Sigmoid colon (tissue), 4 donors: ENCODE measurements around the gene SDCBP2.

ENCODE experiments used
- POLR2AphosphoS5 ChIP-seq, 4 donors: sonication (generic); formaldehyde crosslinking; IDR thresholded peaks; one replicate each; pipeline ENCODE4 v1.6.1; 2017; ENCODE audit warnings: antibody characterized with exemption in 4 of 4
- TF ChIP-seq, protein P1 (sequence below), 4 experiments: fragments of 450-650 bp in 3 of 4; fragments of 200-600 bp in 1 of 4; IDR thresholded peaks; one replicate each; pipeline ENCODE4 v1.5.1; 2016 to 2019; ENCODE audit warnings: antibody characterized with exemption in 4 of 4, mild to moderate bottlenecking in 3 of 4, moderate library complexity in 2 of 4

DNA sequence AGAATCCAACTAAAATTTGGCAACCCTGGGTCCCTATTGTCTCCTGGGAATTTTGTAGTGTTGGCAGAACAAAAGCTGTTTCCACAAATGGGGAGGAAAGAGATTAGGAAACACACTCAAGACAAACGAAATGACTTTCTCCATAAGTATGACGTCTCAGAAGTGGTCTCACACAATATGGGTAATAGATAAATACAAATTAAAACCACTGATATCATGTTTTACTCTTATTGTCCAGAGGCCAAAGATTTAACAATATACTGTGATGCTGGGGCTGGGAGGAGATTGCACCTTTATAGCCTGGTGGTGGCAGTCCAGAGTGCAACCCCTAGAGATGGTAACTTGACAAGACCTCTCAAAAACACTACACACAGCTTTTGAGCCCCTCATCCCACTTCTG is 45.3 kb upstream of the SDCBP2 start:
- TF ChIP-seq, protein P1, sequence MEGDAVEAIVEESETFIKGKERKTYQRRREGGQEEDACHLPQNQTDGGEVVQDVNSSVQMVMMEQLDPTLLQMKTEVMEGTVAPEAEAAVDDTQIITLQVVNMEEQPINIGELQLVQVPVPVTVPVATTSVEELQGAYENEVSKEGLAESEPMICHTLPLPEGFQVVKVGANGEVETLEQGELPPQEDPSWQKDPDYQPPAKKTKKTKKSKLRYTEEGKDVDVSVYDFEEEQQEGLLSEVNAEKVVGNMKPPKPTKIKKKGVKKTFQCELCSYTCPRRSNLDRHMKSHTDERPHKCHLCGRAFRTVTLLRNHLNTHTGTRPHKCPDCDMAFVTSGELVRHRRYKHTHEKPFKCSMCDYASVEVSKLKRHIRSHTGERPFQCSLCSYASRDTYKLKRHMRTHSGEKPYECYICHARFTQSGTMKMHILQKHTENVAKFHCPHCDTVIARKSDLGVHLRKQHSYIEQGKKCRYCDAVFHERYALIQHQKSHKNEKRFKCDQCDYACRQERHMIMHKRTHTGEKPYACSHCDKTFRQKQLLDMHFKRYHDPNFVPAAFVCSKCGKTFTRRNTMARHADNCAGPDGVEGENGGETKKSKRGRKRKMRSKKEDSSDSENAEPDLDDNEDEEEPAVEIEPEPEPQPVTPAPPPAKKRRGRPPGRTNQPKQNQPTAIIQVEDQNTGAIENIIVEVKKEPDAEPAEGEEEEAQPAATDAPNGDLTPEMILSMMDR (IDR thresholded peaks at IDR 0.05): no peak
- no peak for TF ChIP-seq POLR2AphosphoS5 (IDR thresholded peaks at IDR 0.05)
